Measurements from ENCODE around the gene HBG1.
"Not testable (repeated sequence)": the region's sequence is repeated elsewhere in the genome, so short reads cannot be mapped to it uniquely, and the experiment has no call there.

HBG1 gene

GRCh38 chr11:5250543-5251204 is 1.0 kb upstream of the HBG1 start:
- no peaks in the 10 kb centered on the region for H3F3A ChIP-seq (ENCODE audit: insufficient read depth, low read length)
- H3K79me2 ChIP-seq (ENCODE audit: low read length), result no peaks in the 10 kb centered on the region
- H3K36me3 ChIP-seq (replicated peaks; ENCODE audit: insufficient read depth, low read length), result no peaks in the 10 kb centered on the region
- H3K4me1 ChIP-seq (ENCODE audit: low read length), result no peaks in the 10 kb centered on the region
- no peaks in the 10 kb centered on the region for H4K20me1 ChIP-seq (ENCODE audit: insufficient read depth, low read length)
- no peak for TF ChIP-seq EZH2phosphoT487 (IDR thresholded peaks at IDR 0.05; ENCODE audit: low read length)
- TF ChIP-seq EZH2 (optimal IDR thresholded peaks at IDR 0.05; ENCODE audit: low read depth, low read length), result no peak
- no peak overlapping the region for H3K4me3 ChIP-seq (ENCODE audit: low read length)
- DNase-seq, result no peak
- H3K27ac ChIP-seq (ENCODE audit: low read length), result no peak overlapping the region
- no peaks in the 10 kb centered on the region for H3K9me2 ChIP-seq (replicated peaks; ENCODE audit: insufficient read depth, low read length)
- H3K9me3 ChIP-seq (replicated peaks; ENCODE audit: insufficient read depth, low read length), result no peaks in the 10 kb centered on the region
- no peak overlapping the region for H2AFZ ChIP-seq (ENCODE audit: low read length)
- no peak overlapping the region for H3K4me2 ChIP-seq (ENCODE audit: low read depth, low read length)
- no peaks in the 10 kb centered on the region for H3K27me3 ChIP-seq (replicated peaks; ENCODE audit: insufficient read depth, low read length)
- no peak overlapping the region for H3K9ac ChIP-seq (ENCODE audit: low read length)

GRCh38 chr11:5248498-5248897 is 1.2 kb downstream of the HBG1 start:
- not testable (repeated sequence) for H3K9ac ChIP-seq (ENCODE audit: low read length); H3K36me3 ChIP-seq (replicated peaks; ENCODE audit: insufficient read depth, low read length); H3K27ac ChIP-seq (ENCODE audit: low read length); H3K27me3 ChIP-seq (replicated peaks; ENCODE audit: insufficient read depth, low read length); H4K20me1 ChIP-seq (ENCODE audit: insufficient read depth, low read length); H3K4me3 ChIP-seq (ENCODE audit: low read length); H3K9me2 ChIP-seq (replicated peaks; ENCODE audit: insufficient read depth, low read length); H3K4me1 ChIP-seq (ENCODE audit: low read length); H3K9me3 ChIP-seq (replicated peaks; ENCODE audit: insufficient read depth, low read length); H2AFZ ChIP-seq (ENCODE audit: low read length); H3F3A ChIP-seq (ENCODE audit: insufficient read depth, low read length); H3K79me2 ChIP-seq (ENCODE audit: low read length); H3K4me2 ChIP-seq (ENCODE audit: low read depth, low read length); DNase-seq

GRCh38 chr11:5247472-5248192 is 2.0 kb downstream of the HBG1 start:
- no peak for DNase-seq
- no peak overlapping the region for H3K9ac ChIP-seq (ENCODE audit: low read length)
- peaks cover 9% of the 10 kb centered on the region for H3K4me1 ChIP-seq (ENCODE audit: low read length)
- no peak overlapping the region for H2AFZ ChIP-seq (ENCODE audit: low read length)
- H3K27me3 ChIP-seq (replicated peaks; ENCODE audit: insufficient read depth, low read length), result no peaks in the 10 kb centered on the region
- H3K4me3 ChIP-seq (ENCODE audit: low read length), result no peak overlapping the region
- H3K79me2 ChIP-seq (ENCODE audit: low read length), result no peaks in the 10 kb centered on the region
- no peaks in the 10 kb centered on the region for H3F3A ChIP-seq (ENCODE audit: insufficient read depth, low read length)
- H3K36me3 ChIP-seq (replicated peaks; ENCODE audit: insufficient read depth, low read length), result no peaks in the 10 kb centered on the region
- TF ChIP-seq EZH2phosphoT487 (IDR thresholded peaks at IDR 0.05; ENCODE audit: low read length), result no peak
- no peak for TF ChIP-seq EZH2 (optimal IDR thresholded peaks at IDR 0.05; ENCODE audit: low read depth, low read length)
- no peak for TF ChIP-seq CTCF (IDR thresholded peaks at IDR 0.05; ENCODE audit: low read length)
- H3K27ac ChIP-seq (ENCODE audit: low read length), result no peak overlapping the region
- H3K9me2 ChIP-seq (replicated peaks; ENCODE audit: insufficient read depth, low read length), result no peaks in the 10 kb centered on the region
- no peaks in the 10 kb centered on the region for H4K20me1 ChIP-seq (ENCODE audit: insufficient read depth, low read length)
- no peaks in the 10 kb centered on the region for H3K9me3 ChIP-seq (replicated peaks; ENCODE audit: insufficient read depth, low read length)
- no peak overlapping the region for H3K4me2 ChIP-seq (ENCODE audit: low read depth, low read length)

- H3K9me2 ChIP-seq (replicated peaks; ENCODE audit: insufficient read depth, low read length), result no peaks in the 10 kb centered on the region
- no peak for TF ChIP-seq CTCF (IDR thresholded peaks at IDR 0.05; ENCODE audit: low read length)
- TF ChIP-seq EZH2 (optimal IDR thresholded peaks at IDR 0.05; ENCODE audit: low read depth, low read length), result no peak
- no peak for TF ChIP-seq EZH2phosphoT487 (IDR thresholded peaks at IDR 0.05; ENCODE audit: low read length)
- H4K20me1 ChIP-seq (ENCODE audit: insufficient read depth, low read length), result no peaks in the 10 kb centered on the region
- no peak for DNase-seq
- H2AFZ ChIP-seq (ENCODE audit: low read length), result no peak overlapping the region
- H3K9me3 ChIP-seq (replicated peaks; ENCODE audit: insufficient read depth, low read length), result no peaks in the 10 kb centered on the region
- H3K4me3 ChIP-seq (ENCODE audit: low read length), result no peak overlapping the region
- H3F3A ChIP-seq (ENCODE audit: insufficient read depth, low read length), result no peaks in the 10 kb centered on the region
- no peaks in the 10 kb centered on the region for H3K79me2 ChIP-seq (ENCODE audit: low read length)
- H3K4me2 ChIP-seq (ENCODE audit: low read depth, low read length), result no peak overlapping the region
- no peak overlapping the region for H3K27ac ChIP-seq (ENCODE audit: low read length)
- H3K27me3 ChIP-seq (replicated peaks; ENCODE audit: insufficient read depth, low read length), result no peaks in the 10 kb centered on the region
- peaks cover 14% of the 10 kb centered on the region for H3K4me1 ChIP-seq (ENCODE audit: low read length)
- H3K9ac ChIP-seq (ENCODE audit: low read length), result no peak overlapping the region
- no peaks in the 10 kb centered on the region for H3K36me3 ChIP-seq (replicated peaks; ENCODE audit: insufficient read depth, low read length)
Observed at GRCh38 chr11:5246772-5247471, 2.7 kb downstream of the HBG1 start.
